Epithelial cell of esophagus (primary cell): Measurements from ENCODE around the gene HOXA5.

ENCODE experiments used
- DNase-seq: peaks from one replicate; pipeline ENCODE4 v3.0.0; 2010; ENCODE audit warnings: low read depth
- H3K4me3 ChIP-seq: 2 replicates; pipeline ENCODE4 v1.5.1; 2011; ENCODE audit warnings: mild to moderate bottlenecking, low read length, control low read depth
- CTCF ChIP-seq: IDR thresholded peaks from 2 replicates; pipeline ENCODE4 v1.5.1; 2011; ENCODE audit warnings: low read depth, mild to moderate bottlenecking, low read length, control low read depth, inconsistent platforms; ENCODE audit not compliant: insufficient read depth; ENCODE audit errors: missing control alignments

HOXA5 gene

GRCh38 chr7:27138472-27138871 lies 5.0 kb downstream of the HOXA5 start:
- TF ChIP-seq CTCF: no peak
- H3K4me3 ChIP-seq: no peak overlapping the region

GRCh38 chr7:27137640-27138315 lies 5.7 kb downstream of the HOXA5 start:
- no peak for DNase-seq
- TF ChIP-seq CTCF: no peak
- no peak overlapping the region for H3K4me3 ChIP-seq

More at GRCh38 chr7:27138472-27138871, 5.0 kb downstream of the HOXA5 start:
- no peak for DNase-seq

GRCh38 chr7:27134392-27134791 lies 9.1 kb downstream of the HOXA5 start:
- no peak for TF ChIP-seq CTCF
- no peak overlapping the region for H3K4me3 ChIP-seq
- DNase-seq: peak; percentile 44

GRCh38 chr7:27133409-27134231 lies 9.9 kb downstream of the HOXA5 start:
- no peak overlapping the region for H3K4me3 ChIP-seq
- no peak for DNase-seq
- no peak for TF ChIP-seq CTCF

- no peak for TF ChIP-seq CTCF
- DNase-seq: no peak
- no peak overlapping the region for H3K4me3 ChIP-seq
Measured at GRCh38 chr7:27132978-27133377, 10.5 kb downstream of the HOXA5 start.

GRCh38 chr7:27132214-27132613 lies 11.3 kb downstream of the HOXA5 start:
- TF ChIP-seq CTCF: no peak
- H3K4me3 ChIP-seq: no peak overlapping the region
- DNase-seq: no peak
